ENCODE measurements around the gene F2RL1. TPM values are rescaled to one million over a fixed set of nuclear protein-coding genes. Genes with fewer than 3 reads are reported as not detected.

F2RL1 gene
- total and polyA plus RNA-seq, 2 of the 13 experiments (the other 11 are each of a cell fraction or from before 2014, with no cell fraction given), result 9.9 to 23.0 TPM

- TF ChIP-seq PRDM4 (CRISPR knock-in tag; IDR thresholded peaks at IDR 0.05; ENCODE audit: borderline replicate concordance), result no peak
- TF ChIP-seq GABPB1 (CRISPR knock-in tag; IDR thresholded peaks at IDR 0.05), result peak; percentile 82
- TF ChIP-seq SRSF9 (IDR thresholded peaks at IDR 0.05; ENCODE audit: borderline replicate concordance, insufficient read depth, low read depth, low read length, poor library complexity, severe bottlenecking), result no peak
- no peak for TF ChIP-seq NFIB (CRISPR knock-in tag; IDR thresholded peaks at IDR 0.05; ENCODE audit: borderline replicate concordance)
- TF ChIP-seq ZNF703 (CRISPR knock-in tag; IDR thresholded peaks at IDR 0.05; ENCODE audit: borderline replicate concordance), result no peak
- peak; percentile 89 for TF ChIP-seq HNRNPLL (IDR thresholded peaks at IDR 0.05; ENCODE audit: low read depth, low read length, poor library complexity, severe bottlenecking)
- TF ChIP-seq ZNF44 (CRISPR knock-in tag; IDR thresholded peaks at IDR 0.05), result no peak
- TF ChIP-seq, protein P1, sequence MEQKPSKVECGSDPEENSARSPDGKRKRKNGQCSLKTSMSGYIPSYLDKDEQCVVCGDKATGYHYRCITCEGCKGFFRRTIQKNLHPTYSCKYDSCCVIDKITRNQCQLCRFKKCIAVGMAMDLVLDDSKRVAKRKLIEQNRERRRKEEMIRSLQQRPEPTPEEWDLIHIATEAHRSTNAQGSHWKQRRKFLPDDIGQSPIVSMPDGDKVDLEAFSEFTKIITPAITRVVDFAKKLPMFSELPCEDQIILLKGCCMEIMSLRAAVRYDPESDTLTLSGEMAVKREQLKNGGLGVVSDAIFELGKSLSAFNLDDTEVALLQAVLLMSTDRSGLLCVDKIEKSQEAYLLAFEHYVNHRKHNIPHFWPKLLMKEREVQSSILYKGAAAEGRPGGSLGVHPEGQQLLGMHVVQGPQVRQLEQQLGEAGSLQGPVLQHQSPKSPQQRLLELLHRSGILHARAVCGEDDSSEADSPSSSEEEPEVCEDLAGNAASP (CRISPR knock-in tag; IDR thresholded peaks at IDR 0.05; ENCODE audit: borderline replicate concordance), result no peak
- TF ChIP-seq ZNF616 (CRISPR knock-in tag; IDR thresholded peaks at IDR 0.05; ENCODE audit: low read depth), result no peak
- no peak; the same call in 1 of the 2 replicates for TF ChIP-seq ZFAT (CRISPR knock-in tag; conservative IDR thresholded peaks at IDR 0.05)
- TF ChIP-seq KLF12 (CRISPR knock-in tag; IDR thresholded peaks at IDR 0.05; ENCODE audit: borderline replicate concordance), result no peak
- TF ChIP-seq, protein P2, sequence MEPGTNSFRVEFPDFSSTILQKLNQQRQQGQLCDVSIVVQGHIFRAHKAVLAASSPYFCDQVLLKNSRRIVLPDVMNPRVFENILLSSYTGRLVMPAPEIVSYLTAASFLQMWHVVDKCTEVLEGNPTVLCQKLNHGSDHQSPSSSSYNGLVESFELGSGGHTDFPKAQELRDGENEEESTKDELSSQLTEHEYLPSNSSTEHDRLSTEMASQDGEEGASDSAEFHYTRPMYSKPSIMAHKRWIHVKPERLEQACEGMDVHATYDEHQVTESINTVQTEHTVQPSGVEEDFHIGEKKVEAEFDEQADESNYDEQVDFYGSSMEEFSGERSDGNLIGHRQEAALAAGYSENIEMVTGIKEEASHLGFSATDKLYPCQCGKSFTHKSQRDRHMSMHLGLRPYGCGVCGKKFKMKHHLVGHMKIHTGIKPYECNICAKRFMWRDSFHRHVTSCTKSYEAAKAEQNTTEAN (CRISPR knock-in tag; conservative IDR thresholded peaks at IDR 0.05), result 0 out of 2 replicates have a peak, but pooled peaks have one; percentile 37
- TF ChIP-seq SMARCC2 (IDR thresholded peaks at IDR 0.05), result no peak
- TF ChIP-seq HOXA5 (CRISPR knock-in tag; IDR thresholded peaks at IDR 0.05), result 0 out of 2 replicates have a peak, but pooled peaks have one; percentile 36
- TF ChIP-seq ZNF546 (CRISPR knock-in tag; conservative IDR thresholded peaks at IDR 0.05), result no peak; the same call in 1 of the 2 replicates
- no peak for TF ChIP-seq MIER3 (CRISPR knock-in tag; IDR thresholded peaks at IDR 0.05; ENCODE audit: borderline replicate concordance)
- TF ChIP-seq, protein P3, sequence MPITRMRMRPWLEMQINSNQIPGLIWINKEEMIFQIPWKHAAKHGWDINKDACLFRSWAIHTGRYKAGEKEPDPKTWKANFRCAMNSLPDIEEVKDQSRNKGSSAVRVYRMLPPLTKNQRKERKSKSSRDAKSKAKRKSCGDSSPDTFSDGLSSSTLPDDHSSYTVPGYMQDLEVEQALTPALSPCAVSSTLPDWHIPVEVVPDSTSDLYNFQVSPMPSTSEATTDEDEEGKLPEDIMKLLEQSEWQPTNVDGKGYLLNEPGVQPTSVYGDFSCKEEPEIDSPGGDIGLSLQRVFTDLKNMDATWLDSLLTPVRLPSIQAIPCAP (CRISPR knock-in tag; IDR thresholded peaks at IDR 0.05; ENCODE audit: low read depth), result no peak
- 0 out of 2 replicates have a peak, but pooled peaks have one; percentile 47 for TF ChIP-seq ZNF776 (CRISPR knock-in tag; IDR thresholded peaks at IDR 0.05)
- TF ChIP-seq ZNF354B (CRISPR knock-in tag; IDR thresholded peaks at IDR 0.05), result no peak
- TF ChIP-seq ZNF577 (CRISPR knock-in tag; IDR thresholded peaks at IDR 0.05; ENCODE audit: borderline replicate concordance, low read depth), result no peak
- TF ChIP-seq, protein P4, sequence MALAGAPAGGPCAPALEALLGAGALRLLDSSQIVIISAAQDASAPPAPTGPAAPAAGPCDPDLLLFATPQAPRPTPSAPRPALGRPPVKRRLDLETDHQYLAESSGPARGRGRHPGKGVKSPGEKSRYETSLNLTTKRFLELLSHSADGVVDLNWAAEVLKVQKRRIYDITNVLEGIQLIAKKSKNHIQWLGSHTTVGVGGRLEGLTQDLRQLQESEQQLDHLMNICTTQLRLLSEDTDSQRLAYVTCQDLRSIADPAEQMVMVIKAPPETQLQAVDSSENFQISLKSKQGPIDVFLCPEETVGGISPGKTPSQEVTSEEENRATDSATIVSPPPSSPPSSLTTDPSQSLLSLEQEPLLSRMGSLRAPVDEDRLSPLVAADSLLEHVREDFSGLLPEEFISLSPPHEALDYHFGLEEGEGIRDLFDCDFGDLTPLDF (CRISPR knock-in tag; IDR thresholded peaks at IDR 0.05), result no peak; the same call in 1 of the 2 replicates
These were observed at the start of gene F2RL1 (continued) for GRCh38 chr5:76818844-76819831.

Measured in HepG2 (cell line).